ENCODE measurements around the gene ABCA5. TPM values are rescaled to one million over a fixed set of nuclear protein-coding genes. Genes with fewer than 3 reads are reported as not detected.

Gene ABCA5
- polyA plus RNA-seq, 1 donor (not counting 4 experiments of a cell fraction or from before 2014, with no cell fraction given), result 11.1 TPM

DNA sequence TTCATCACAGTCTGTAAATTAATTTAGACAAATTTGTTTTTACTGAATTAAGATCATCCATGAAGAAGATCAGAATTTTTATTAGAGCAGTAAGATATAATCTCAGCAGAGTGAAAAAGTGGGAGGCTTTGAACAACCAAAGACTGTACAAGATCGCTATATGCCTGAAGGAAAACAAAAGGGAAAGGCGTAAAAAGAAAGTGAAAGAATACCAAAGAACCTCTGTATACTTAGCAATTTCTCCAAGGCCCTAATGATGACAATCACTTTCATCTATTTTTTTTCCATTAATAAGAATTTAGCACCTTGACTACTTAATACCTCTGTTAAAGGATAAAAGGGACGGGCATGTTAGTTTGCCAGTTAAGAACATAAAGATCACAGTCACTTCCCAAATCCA, 59.7 kb downstream of the ABCA5 start:
- H3K9me3 ChIP-seq (ENCODE audit: control insufficient read depth, low read depth, low read length), result no peaks in the 10 kb centered on the region
- H3K4me2 ChIP-seq (ENCODE audit: control insufficient read depth, extremely low read depth, insufficient read depth, low read depth, low read length), result no peak overlapping the region
- H3K27me3 ChIP-seq (ENCODE audit: control insufficient read depth, extremely low read depth, insufficient read depth, low read length), result no peaks in the 10 kb centered on the region
- H3K4me3 ChIP-seq (ENCODE audit: control insufficient read depth in 2 of 3, extremely low read depth in 1 of 3, insufficient read depth in 2 of 3, low read depth in 1 of 3, low read length in 3 of 3), result no peak overlapping the region
- FAIRE-seq, result no peak
- DNase-seq (ENCODE audit: low read depth, low spot score), result no peak
- no peak overlapping the region for H3K9ac ChIP-seq (ENCODE audit: control insufficient read depth, extremely low read depth, insufficient read depth, low read length)
- no peak overlapping the region for H2AFZ ChIP-seq (ENCODE audit: control insufficient read depth, low read length)
- H3K9me1 ChIP-seq (ENCODE audit: control insufficient read depth, extremely low read depth, insufficient read depth, low read length), result no peaks in the 10 kb centered on the region
- H4K20me1 ChIP-seq (ENCODE audit: control insufficient read depth, extremely low read depth, insufficient read depth, low read length), result no peaks in the 10 kb centered on the region
- no peaks in the 10 kb centered on the region for H3K36me3 ChIP-seq (ENCODE audit: control insufficient read depth in 2 of 2, extremely low read depth in 1 of 2, insufficient read depth in 2 of 2, low read length in 2 of 2)
- H3K4me1 ChIP-seq (ENCODE audit: control insufficient read depth, extremely low read depth, insufficient read depth, low read length), result peaks cover 10% of the 10 kb centered on the region
- no peak overlapping the region for H3K27ac ChIP-seq (ENCODE audit: control insufficient read depth, insufficient read depth, low read length)
- no peak for TF ChIP-seq EZH2 (IDR thresholded peaks at IDR 0.05; ENCODE audit: low read length)
- TF ChIP-seq, protein P1, sequence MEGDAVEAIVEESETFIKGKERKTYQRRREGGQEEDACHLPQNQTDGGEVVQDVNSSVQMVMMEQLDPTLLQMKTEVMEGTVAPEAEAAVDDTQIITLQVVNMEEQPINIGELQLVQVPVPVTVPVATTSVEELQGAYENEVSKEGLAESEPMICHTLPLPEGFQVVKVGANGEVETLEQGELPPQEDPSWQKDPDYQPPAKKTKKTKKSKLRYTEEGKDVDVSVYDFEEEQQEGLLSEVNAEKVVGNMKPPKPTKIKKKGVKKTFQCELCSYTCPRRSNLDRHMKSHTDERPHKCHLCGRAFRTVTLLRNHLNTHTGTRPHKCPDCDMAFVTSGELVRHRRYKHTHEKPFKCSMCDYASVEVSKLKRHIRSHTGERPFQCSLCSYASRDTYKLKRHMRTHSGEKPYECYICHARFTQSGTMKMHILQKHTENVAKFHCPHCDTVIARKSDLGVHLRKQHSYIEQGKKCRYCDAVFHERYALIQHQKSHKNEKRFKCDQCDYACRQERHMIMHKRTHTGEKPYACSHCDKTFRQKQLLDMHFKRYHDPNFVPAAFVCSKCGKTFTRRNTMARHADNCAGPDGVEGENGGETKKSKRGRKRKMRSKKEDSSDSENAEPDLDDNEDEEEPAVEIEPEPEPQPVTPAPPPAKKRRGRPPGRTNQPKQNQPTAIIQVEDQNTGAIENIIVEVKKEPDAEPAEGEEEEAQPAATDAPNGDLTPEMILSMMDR (optimal IDR thresholded peaks at IDR 0.05 in 1 of 3, IDR thresholded peaks at IDR 0.05 in 1 of 3, conservative IDR thresholded peaks at IDR 0.05 in 1 of 3; ENCODE audit: extremely low read depth in 1 of 3, insufficient read depth in 2 of 3, low read length in 3 of 3), result no peak
- dilution Hi-C loops (cut with MboI; ENCODE audit: extremely low pct_ligation_motif_present, low sequenced_read_pairs), result no loop called here
- H3K79me2 ChIP-seq (ENCODE audit: control insufficient read depth, insufficient read depth, low read length), result no peaks in the 10 kb centered on the region

DNA sequence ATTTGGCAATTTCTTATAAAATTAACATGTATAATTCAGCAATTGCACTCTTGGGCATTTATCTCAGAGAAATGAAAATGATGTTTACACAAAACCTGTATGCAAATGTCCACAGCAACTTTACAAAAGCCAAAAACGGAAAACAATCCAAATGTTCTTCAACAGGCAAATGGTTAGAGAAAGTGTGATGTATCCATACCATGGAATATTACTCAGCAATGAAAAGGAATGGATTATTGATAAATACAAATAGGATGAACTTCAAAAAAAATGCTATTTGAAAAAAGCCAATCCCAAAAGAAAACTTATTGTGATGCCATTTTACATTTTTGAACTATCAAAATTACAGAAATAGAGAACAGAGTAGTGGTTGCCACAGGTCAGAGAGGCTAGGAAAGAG, 61.1 kb downstream of the ABCA5 start:
- no peaks in the 10 kb centered on the region for H4K20me1 ChIP-seq (ENCODE audit: control insufficient read depth, extremely low read depth, insufficient read depth, low read length)
- TF ChIP-seq EZH2 (IDR thresholded peaks at IDR 0.05; ENCODE audit: low read length), result no peak
- TF ChIP-seq, protein P1 (optimal IDR thresholded peaks at IDR 0.05 in 1 of 3, IDR thresholded peaks at IDR 0.05 in 1 of 3, conservative IDR thresholded peaks at IDR 0.05 in 1 of 3; ENCODE audit: extremely low read depth in 1 of 3, insufficient read depth in 2 of 3, low read length in 3 of 3), result no peak
- no peaks in the 10 kb centered on the region for H3K36me3 ChIP-seq (ENCODE audit: control insufficient read depth in 2 of 2, extremely low read depth in 1 of 2, insufficient read depth in 2 of 2, low read length in 2 of 2)
- DNase-seq (ENCODE audit: low read depth, low spot score) (no peak), FAIRE-seq (no peak)
- H2AFZ ChIP-seq (ENCODE audit: control insufficient read depth, low read length), result no peak overlapping the region
- H3K9ac ChIP-seq (ENCODE audit: control insufficient read depth, extremely low read depth, insufficient read depth, low read length), result no peak overlapping the region
- dilution Hi-C loops (cut with MboI; ENCODE audit: extremely low pct_ligation_motif_present, low sequenced_read_pairs), result no loop called here
- H3K27ac ChIP-seq (ENCODE audit: control insufficient read depth, insufficient read depth, low read length), result no peak overlapping the region
- no peaks in the 10 kb centered on the region for H3K9me1 ChIP-seq (ENCODE audit: control insufficient read depth, extremely low read depth, insufficient read depth, low read length)
- H3K4me2 ChIP-seq (ENCODE audit: control insufficient read depth, extremely low read depth, insufficient read depth, low read depth, low read length), result no peak overlapping the region
- no peaks in the 10 kb centered on the region for H3K79me2 ChIP-seq (ENCODE audit: control insufficient read depth, insufficient read depth, low read length)
- H3K4me3 ChIP-seq (ENCODE audit: control insufficient read depth in 2 of 3, extremely low read depth in 1 of 3, insufficient read depth in 2 of 3, low read depth in 1 of 3, low read length in 3 of 3), result no peak overlapping the region
- H3K9me3 ChIP-seq (ENCODE audit: control insufficient read depth, low read depth, low read length), result no peaks in the 10 kb centered on the region
- peaks cover 10% of the 10 kb centered on the region for H3K4me1 ChIP-seq (ENCODE audit: control insufficient read depth, extremely low read depth, insufficient read depth, low read length)
- no peaks in the 10 kb centered on the region for H3K27me3 ChIP-seq (ENCODE audit: control insufficient read depth, extremely low read depth, insufficient read depth, low read length)

Data from keratinocyte (primary cell).